Upper lobe of right lung (tissue), 1 donor: ENCODE data around the gene MAN2B1. TPM values are rescaled to one million over a fixed set of nuclear protein-coding genes. Genes with fewer than 3 reads are reported as not detected.
"Not testable (repeated sequence)": the region's sequence is repeated elsewhere in the genome, so short reads cannot be mapped to it uniquely, and the experiment has no call there.

ENCODE experiments used
- ATAC-seq: fragments of 200-7000 bp; cut with Tn5 transposase; one replicate; pipeline ENCODE4 v1.9.1; 2020; ENCODE audit warnings: mild to moderate bottlenecking, moderate library complexity
- DNase-seq: peaks from one replicate; pipeline ENCODE4 v3.0.0-alpha.2; 2020
- H3K27ac ChIP-seq: fragments of 200-600 bp; one replicate; pipeline ENCODE4 v1.8.0; 2022
- H3K27me3 ChIP-seq: fragments of 200-600 bp; one replicate; pipeline ENCODE4 v1.8.0; 2022; ENCODE audit warnings: mild to moderate bottlenecking
- H3K36me3 ChIP-seq: fragments of 200-600 bp; one replicate; pipeline ENCODE4 v1.8.0; 2022
- H3K4me1 ChIP-seq: fragments of 200-600 bp; one replicate; pipeline ENCODE4 v1.8.0; 2022
- H3K4me3 ChIP-seq: fragments of 200-600 bp; one replicate; pipeline ENCODE4 v1.8.0; 2022; ENCODE audit warnings: mild to moderate bottlenecking
- H3K9me3 ChIP-seq: fragments of 200-600 bp; one replicate; pipeline ENCODE4 v1.8.0; 2022
- CTCF ChIP-seq: fragments of 200-600 bp; IDR thresholded peaks from one replicate; pipeline ENCODE4 v1.8.0; 2022; ENCODE audit warnings: antibody characterized with exemption
- intact Hi-C: fragments of 100-400 bp; cut with DNase I; formaldehyde crosslinking; loops from one replicate; pipeline ENCODE4 v1.11.0; 2022
- total RNA-seq: library from RNA; stranded (reverse); fragmentation: NEBNext Ultra II Directional; extraction: Animal tissue kit (Norgen Biotek cat#: 25700); gene quantifications from one replicate; pipeline ENCODE4 v1.2.1, GENCODE V29; 2021
- donor health status: DM: no; HTN: yes; CAD: no; lungs with severe emphysema.

Gene MAN2B1
- total RNA-seq, 1 donor from 2014 or later: 174 TPM

- no peak for TF ChIP-seq CTCF
- no peaks in the 10 kb centered on the region for H3K9me3 ChIP-seq
- no peak for ATAC-seq
- H3K4me1 ChIP-seq: peaks cover 4% of the 10 kb centered on the region
- no peak overlapping the region for H3K27ac ChIP-seq
- H3K27me3 ChIP-seq: no peaks in the 10 kb centered on the region
- intact Hi-C loops: no loop called here
- DNase-seq: no peak
- no peaks in the 10 kb centered on the region for H3K36me3 ChIP-seq
- no peak overlapping the region for H3K4me3 ChIP-seq
Observed at GRCh38 chr19:12636631-12637030, 29.9 kb downstream of the MAN2B1 start.

- ATAC-seq (no peak), DNase-seq (no peak)
- Histone ChIP-seq H3K27me3 (no peaks in the 10 kb centered on the region), H3K4me1 (no peaks in the 10 kb centered on the region), H3K9me3 (peaks cover 11% of the 10 kb centered on the region), H3K27ac (no peak overlapping the region), H3K36me3 (peaks cover 57% of the 10 kb centered on the region), H3K4me3 (no peak overlapping the region)
- intact Hi-C loops: no loop called here
- no peak for TF ChIP-seq CTCF
Observed at GRCh38 chr19:12629215-12629614, 37.3 kb downstream of the MAN2B1 start.

- Histone ChIP-seq H3K4me1 (no peaks in the 10 kb centered on the region), H3K36me3 (peaks cover 64% of the 10 kb centered on the region), H3K27me3 (no peaks in the 10 kb centered on the region), H3K9me3 (peaks cover 11% of the 10 kb centered on the region), H3K4me3 (no peak overlapping the region), H3K27ac (no peak overlapping the region)
- ATAC-seq: no peak
- DNase-seq: no peak
- no peak for TF ChIP-seq CTCF
- intact Hi-C loops: no loop called here
Observed at GRCh38 chr19:12628040-12629022, 38.2 kb downstream of the MAN2B1 start.

GRCh38 chr19:12626958-12627357, 39.6 kb downstream of the MAN2B1 start:
- Histone ChIP-seq H3K36me3 (peaks cover 64% of the 10 kb centered on the region), H3K4me3 (no peak overlapping the region), H3K27me3 (no peaks in the 10 kb centered on the region), H3K4me1 (no peaks in the 10 kb centered on the region), H3K9me3 (peaks cover 11% of the 10 kb centered on the region), H3K27ac (no peak overlapping the region)
- intact Hi-C loops: no loop called here
- DNase-seq (peak; percentile 5), ATAC-seq (no peak)
- no peak for TF ChIP-seq CTCF

- no peak overlapping the region for H3K4me3 ChIP-seq
- H3K4me1 ChIP-seq: no peaks in the 10 kb centered on the region
- no peaks in the 10 kb centered on the region for H3K27me3 ChIP-seq
- H3K36me3 ChIP-seq: peaks cover 63% of the 10 kb centered on the region
- DNase-seq: no peak
- no peak overlapping the region for H3K27ac ChIP-seq
- intact Hi-C loops: no loop called here
- TF ChIP-seq CTCF: no peak
- peaks cover 7% of the 10 kb centered on the region for H3K9me3 ChIP-seq
- no peak for ATAC-seq
Observed at GRCh38 chr19:12623361-12624031, 43.0 kb downstream of the MAN2B1 start.

GRCh38 chr19:12621253-12622024, 45.1 kb downstream of the MAN2B1 start:
- H3K9me3 ChIP-seq, H3K27me3 ChIP-seq, intact Hi-C loops, H3K27ac ChIP-seq, H3K4me1 ChIP-seq, H3K4me3 ChIP-seq, ATAC-seq: not testable (repeated sequence)
- H3K36me3 ChIP-seq: peaks cover 43% of the 10 kb centered on the region
- DNase-seq: peak; percentile 10
